ENCODE data around the gene SLC2A9.
"Not testable (repeated sequence)": the region's sequence is repeated elsewhere in the genome, so short reads cannot be mapped to it uniquely, and the experiment has no call there.

SLC2A9 gene

GRCh38 chr4:9923195-9923812 lies 98.0 kb downstream of the SLC2A9 start:
- no peak for DNase-seq

- no peak for DNase-seq
These were observed 100.0 kb downstream of the SLC2A9 start for GRCh38 chr4:9921326-9921725.

DNA sequence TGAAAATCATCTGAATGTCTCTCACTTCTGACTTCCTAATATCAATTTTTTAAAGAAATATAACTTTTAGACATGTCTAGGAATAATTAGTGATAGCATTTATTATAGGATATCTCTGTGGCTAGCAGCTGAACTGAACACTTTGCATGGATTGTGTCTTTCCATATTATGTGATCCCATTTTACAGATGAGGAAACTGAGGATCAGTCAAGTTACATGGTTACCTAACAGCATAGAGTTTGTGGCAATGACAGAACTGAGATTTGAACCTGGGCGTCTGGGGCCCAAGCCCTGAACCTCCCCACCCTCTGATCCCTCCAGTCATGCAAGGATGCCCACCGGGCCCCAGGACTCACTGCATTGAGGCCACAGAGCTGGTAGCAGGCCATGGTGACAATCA lies 101.3 kb downstream of the SLC2A9 start:
- no peak for DNase-seq

- DNase-seq = no peak
These were observed 102.2 kb downstream of the SLC2A9 start for GRCh38 chr4:9919047-9919446.

DNA sequence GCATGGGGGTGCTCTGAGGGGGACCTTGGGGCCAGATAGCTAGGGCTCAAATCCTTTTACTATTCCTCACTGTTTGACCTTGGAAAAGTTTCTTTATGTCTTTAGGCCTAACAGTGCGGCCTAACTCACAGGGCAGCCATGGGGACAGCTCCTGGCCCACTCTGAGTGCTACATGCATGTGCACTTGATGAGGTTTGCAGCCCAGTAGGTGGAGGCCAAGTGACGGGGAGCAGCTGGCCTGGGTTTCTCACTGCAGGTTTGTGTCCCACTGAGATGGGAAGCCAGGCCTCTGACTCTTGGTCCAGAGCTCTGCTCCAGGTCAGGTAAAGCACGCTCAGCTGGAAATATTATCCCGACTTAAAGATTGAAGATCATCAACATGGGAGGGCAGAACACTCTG lies 102.8 kb downstream of the SLC2A9 start:
- no peak for DNase-seq

- no peak for DNase-seq
These were observed 104.4 kb downstream of the SLC2A9 start for GRCh38 chr4:9916937-9917336.

- DNase-seq = no peak
These were observed 105.0 kb downstream of the SLC2A9 start for GRCh38 chr4:9916346-9916745.

- no peak for DNase-seq
These were observed 107.5 kb downstream of the SLC2A9 start for GRCh38 chr4:9913846-9914245.

- DNase-seq = no peak
These were observed 114.3 kb downstream of the SLC2A9 start for GRCh38 chr4:9906996-9907395.

DNA sequence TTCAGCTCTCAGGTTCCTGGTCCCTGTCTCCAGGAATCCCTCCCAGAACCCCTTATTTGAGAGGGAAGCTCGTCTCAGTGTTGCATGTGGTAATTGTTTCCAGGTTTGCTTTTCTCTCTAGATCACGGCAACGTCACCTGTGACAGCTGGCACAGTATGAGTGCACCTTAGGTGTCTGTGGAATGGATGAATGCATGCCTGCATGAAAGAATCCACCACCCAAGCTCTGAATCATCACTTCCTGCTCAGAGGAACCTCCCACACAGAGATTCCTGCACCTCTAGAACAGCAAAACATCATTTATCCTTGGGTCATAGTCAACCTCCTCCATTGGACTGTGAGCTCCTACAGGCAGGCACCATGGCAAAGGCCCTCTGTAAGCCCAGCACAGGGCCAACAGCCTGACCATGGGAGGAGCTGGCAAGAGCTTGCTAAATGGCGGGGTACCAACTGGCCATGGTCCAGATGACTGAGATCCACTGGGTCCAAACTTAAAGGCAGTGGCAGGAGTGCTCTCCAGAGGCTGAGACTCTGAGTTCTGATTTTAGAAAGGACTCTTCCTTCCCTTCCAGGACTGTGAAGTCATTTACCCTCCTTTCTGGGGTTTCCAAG lies 116.2 kb downstream of the SLC2A9 start:
- DNase-seq = no peak

GRCh38 chr4:9903317-9903716 lies 118.0 kb downstream of the SLC2A9 start:
- DNase-seq = no peak

- no peak for DNase-seq
These were observed 120.0 kb downstream of the SLC2A9 start for GRCh38 chr4:9901257-9901656.

GRCh38 chr4:9900633-9901032 lies 120.7 kb downstream of the SLC2A9 start:
- not testable (repeated sequence) for DNase-seq

GRCh38 chr4:9899306-9900055 lies 121.8 kb downstream of the SLC2A9 start:
- no peak for DNase-seq

DNA sequence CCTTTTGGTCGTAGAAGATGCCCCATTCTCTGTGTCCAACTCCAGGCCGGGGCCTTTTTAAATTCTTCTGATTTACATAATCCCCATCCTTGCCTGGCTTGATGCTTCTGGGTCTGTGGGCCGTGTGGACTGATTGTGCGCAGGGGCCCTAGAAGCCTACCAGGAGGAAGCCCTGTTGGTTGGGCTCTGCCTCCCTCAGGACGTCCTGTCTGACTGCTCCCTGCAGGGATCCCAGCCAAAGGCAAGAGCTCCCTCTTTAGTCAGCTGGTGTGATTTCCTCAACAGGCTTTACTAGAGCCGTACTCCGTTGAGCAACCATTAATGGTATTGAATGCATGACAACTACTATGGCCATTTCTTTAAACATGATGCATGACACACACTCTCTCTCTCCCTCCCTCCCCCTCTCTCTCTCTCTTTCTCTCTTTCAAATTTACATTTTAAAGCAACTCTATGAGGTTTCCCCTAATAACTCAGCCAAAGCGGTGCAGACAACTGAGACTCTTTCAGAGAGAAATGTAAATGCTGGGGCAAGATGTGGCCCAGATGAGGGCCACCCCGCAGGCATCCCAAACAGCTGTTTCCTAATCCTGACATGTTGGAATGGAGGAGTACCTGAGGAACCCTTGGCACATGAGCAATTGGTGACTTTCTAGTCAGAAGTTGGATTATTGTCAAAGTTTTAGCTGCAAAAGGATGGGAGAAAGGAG lies 122.5 kb downstream of the SLC2A9 start:
- DNase-seq = no peak

GRCh38 chr4:9895333-9895705 lies 126.0 kb downstream of the SLC2A9 start:
- no peak for DNase-seq

GRCh38 chr4:9894644-9895332 lies 126.5 kb downstream of the SLC2A9 start:
- DNase-seq = no peak

DNA sequence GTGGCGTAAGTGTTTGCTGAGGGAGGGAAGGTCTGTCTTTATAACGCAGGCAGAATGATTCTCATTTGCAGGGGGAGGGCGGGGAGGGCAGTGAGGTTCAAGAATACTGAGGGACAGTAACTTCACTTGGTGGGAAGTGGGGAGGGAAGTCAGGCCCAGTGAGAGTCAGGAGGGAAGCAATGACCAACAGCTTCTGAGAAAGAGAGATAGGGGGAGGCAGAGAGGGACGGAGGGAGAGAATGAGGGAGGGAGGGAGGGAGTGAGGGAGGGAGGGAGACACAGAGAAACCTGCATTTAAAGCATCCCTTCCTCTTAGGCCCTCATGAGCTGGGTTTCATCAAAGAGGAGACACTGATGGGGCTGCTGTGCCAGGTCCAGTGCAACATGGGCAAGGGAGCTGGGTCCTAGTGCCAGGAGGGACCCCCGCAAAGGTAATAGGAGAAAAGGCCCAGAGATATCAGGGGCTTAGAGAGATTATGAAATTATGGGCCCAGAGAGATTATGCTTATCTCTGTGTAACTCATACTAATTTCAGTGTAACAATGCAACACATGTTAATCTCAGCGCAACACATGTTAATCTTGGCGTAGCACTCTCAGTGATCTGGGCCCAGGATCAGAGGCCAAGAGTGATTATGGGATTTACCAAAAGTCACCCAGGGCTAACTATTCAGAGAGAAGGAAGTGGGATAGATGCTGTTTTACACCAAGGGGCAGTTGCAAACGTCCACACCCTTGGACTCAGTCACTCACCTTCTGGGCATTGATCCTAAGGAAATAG lies 127.8 kb downstream of the SLC2A9 start:
- no peak for DNase-seq

DNA sequence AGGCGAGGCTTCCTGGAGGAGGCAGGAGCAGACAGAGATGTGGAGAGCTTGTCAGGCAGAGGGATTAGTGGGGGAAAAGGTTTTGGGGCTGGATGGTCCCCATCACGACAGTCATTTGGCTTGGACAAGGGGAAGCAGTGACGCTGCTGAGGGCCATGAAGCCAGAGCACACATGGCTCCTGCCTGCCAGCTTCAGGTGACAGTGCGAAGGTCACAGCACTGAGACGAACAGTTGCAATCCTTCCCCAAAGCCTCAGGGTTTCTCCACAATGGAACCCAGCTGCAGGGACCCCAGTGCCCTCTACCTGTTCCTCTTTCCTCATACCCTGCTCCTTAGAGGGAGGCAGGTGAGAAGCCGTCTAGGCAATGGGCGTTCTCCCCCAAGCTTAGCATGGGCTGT lies 129.6 kb downstream of the SLC2A9 start:
- no peak for DNase-seq

- DNase-seq = no peak
These were observed 130.2 kb downstream of the SLC2A9 start for GRCh38 chr4:9891056-9891455.

DNA sequence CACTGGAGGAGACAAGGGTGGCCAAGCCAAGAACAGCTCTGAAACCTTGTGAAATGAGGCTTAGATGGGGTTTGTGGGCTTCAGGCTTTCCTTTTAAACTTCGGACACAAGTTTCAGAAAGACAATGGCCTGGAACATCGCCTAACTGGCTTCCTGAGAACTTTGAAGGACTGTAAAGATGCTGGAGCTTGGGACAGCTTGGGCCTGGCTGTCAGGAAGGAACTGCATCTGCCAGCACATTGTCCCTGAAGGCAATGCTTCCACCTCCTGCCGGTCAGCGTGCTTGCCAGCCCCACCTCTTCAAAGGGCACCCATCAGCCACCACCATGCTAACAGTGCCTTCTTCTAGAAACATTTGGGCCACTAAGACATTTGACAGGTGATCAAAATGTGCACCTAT lies 132.0 kb downstream of the SLC2A9 start:
- DNase-seq = no peak

GRCh38 chr4:9885958-9886357 lies 135.3 kb downstream of the SLC2A9 start:
- no peak for DNase-seq

Data from activated CD4-positive, alpha-beta T cell treated with anti-CD3 and anti-CD28 coated beads, Interleukin-2, amount 50 U/mL, for 4 hours (primary cell).